ENCODE measurements around the gene TMPO. TPM values are rescaled to one million over a fixed set of nuclear protein-coding genes. Genes with fewer than 3 reads are reported as not detected.
"Not testable (repeated sequence)": the region's sequence is repeated elsewhere in the genome, so short reads cannot be mapped to it uniquely, and the experiment has no call there.

TMPO gene
- total and polyA plus RNA-seq, 2 of the 4 experiments (the other 2 are of a cell fraction), result 30.0 to 62.0 TPM

- H3K4ac ChIP-seq (ENCODE audit: low read depth, low read length); POLR2A ChIA-PET (ENCODE audit: unreplicated experiment); H3K56ac ChIP-seq (ENCODE audit: extremely low read depth, insufficient read depth, low read length); H3K9me3 ChIP-seq (ENCODE audit: control insufficient read depth, insufficient read depth, low read length); H3K9ac ChIP-seq (ENCODE audit: low read depth, low read length); H4K8ac ChIP-seq (ENCODE audit: low read depth in 2 of 2, low read length in 2 of 2); H3K23ac ChIP-seq (ENCODE audit: low read depth, low read length); H2AK9ac ChIP-seq (replicated peaks; ENCODE audit: low read depth, low read length, poor library complexity); H3K18ac ChIP-seq (ENCODE audit: low read depth, low read length); H4K20me1 ChIP-seq (ENCODE audit: insufficient read depth, low read length); H4K91ac ChIP-seq (ENCODE audit: insufficient read depth, low read depth, low read length); H3K4me1 ChIP-seq (ENCODE audit: control insufficient read depth, insufficient read depth, low read length); H2AFZ ChIP-seq (replicated peaks; ENCODE audit: low read length, poor library complexity); H3K27me3 ChIP-seq (ENCODE audit: control insufficient read depth, insufficient read depth, low read length); BruUV-seq (replicated peaks); H3K14ac ChIP-seq (replicated peaks; ENCODE audit: low read depth, low read length); H2AK5ac ChIP-seq (ENCODE audit: low read depth, low read length); ATAC-seq (ENCODE audit: low read depth); dilution Hi-C loops (cut with HindIII; ENCODE audit: low sequenced_read_pairs, unreplicated experiment); H2BK15ac ChIP-seq (ENCODE audit: low read depth, low read length); H2BK120ac ChIP-seq (ENCODE audit: low read depth, low read length); H2BK20ac ChIP-seq (ENCODE audit: low read depth, low read length); H4K5ac ChIP-seq (ENCODE audit: low read depth, low read length); H3K4me2 ChIP-seq (ENCODE audit: low read depth, low read length); H3K79me1 ChIP-seq (ENCODE audit: low read depth in 1 of 2, low read length in 2 of 2); H3K4me3 ChIP-seq (ENCODE audit: insufficient read depth, low read depth, low read length); H3K9me1 ChIP-seq (ENCODE audit: insufficient read depth, low read length); DNase-seq; H3K36me3 ChIP-seq (ENCODE audit: control insufficient read depth, insufficient read depth, low read length); H3K27ac ChIP-seq (ENCODE audit: insufficient read depth, low read length); H2BK5ac ChIP-seq (ENCODE audit: low read depth, low read length, poor library complexity, severe bottlenecking): not testable (repeated sequence)
- in situ Hi-C loops (cut with MboI; ENCODE audit: low sequenced_read_pairs) (loop anchor here (25.0 kb wide), 1 partner anchor 429 kb away; no protein-coding TSS in a partner anchor), intact Hi-C loops (cut with micrococcal nuclease) (loop anchor here (5.0 kb wide), 1 partner anchor 1041 kb away; no protein-coding TSS in a partner anchor)
- CTCF ChIA-PET, result interaction anchor here (2.0 kb wide), 1 partner anchor 9 kb away, joined by 4 read pairs; no protein-coding TSS in a partner anchor
- 80% methylated on average over 1 of the region's 4 CpGs; no CpG with 5 or more reads in 1 of the 2 experiments for WGBS, 2 experiments (ENCODE audit: extremely low coverage in 2 of 2, insufficient read length in 1 of 2)
Observed at GRCh38 chr12:98558097-98558496, 42.7 kb downstream of the TMPO start.
